ENCODE data around the gene CDH5. TPM values are rescaled to one million over a fixed set of nuclear protein-coding genes. Genes with fewer than 3 reads are reported as not detected.

CDH5 gene
- total and polyA plus RNA-seq, 9 donors: 6.0 to 36.8 (median 13.4) TPM

DNA sequence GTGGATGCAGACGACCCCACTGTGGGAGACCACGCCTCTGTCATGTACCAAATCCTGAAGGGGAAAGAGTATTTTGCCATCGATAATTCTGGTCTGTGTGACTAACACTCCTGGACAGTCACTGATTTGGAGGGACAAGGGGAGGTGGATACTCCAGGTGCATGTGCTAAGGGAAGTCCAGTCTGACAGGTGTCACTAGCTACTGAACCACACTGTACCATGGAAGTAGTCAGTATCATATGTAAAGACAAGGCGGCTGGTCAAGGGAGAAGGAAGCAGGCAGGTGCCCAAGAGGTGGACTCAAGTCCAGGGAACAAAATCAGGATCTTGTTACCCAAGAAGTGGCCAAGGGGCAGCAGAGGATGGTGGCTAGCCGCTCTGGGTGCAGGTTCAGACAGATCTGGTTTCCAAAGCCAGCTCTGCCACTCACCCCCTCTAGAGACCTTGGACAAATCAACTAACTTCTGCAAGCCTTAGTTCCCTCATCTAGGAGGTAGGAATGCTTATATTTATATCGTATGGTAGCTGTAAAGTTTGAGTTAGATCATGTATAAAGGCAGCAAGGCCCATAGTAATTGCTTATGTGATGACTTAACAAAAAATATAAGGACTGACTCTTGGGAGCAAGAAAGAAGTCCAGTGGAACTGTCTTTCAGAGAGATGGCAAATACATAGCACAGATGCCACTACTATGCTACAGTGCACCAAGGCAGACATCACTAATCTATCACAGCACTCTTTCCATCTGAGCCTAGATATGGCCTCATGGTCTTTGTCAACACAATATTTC lies 22.1 kb downstream of the CDH5 start:
- 91 to 93% (median 92%) methylated on average over 6 of the region's 6 CpGs for WGBS, 3 donors
- TF ChIP-seq, protein P1, sequence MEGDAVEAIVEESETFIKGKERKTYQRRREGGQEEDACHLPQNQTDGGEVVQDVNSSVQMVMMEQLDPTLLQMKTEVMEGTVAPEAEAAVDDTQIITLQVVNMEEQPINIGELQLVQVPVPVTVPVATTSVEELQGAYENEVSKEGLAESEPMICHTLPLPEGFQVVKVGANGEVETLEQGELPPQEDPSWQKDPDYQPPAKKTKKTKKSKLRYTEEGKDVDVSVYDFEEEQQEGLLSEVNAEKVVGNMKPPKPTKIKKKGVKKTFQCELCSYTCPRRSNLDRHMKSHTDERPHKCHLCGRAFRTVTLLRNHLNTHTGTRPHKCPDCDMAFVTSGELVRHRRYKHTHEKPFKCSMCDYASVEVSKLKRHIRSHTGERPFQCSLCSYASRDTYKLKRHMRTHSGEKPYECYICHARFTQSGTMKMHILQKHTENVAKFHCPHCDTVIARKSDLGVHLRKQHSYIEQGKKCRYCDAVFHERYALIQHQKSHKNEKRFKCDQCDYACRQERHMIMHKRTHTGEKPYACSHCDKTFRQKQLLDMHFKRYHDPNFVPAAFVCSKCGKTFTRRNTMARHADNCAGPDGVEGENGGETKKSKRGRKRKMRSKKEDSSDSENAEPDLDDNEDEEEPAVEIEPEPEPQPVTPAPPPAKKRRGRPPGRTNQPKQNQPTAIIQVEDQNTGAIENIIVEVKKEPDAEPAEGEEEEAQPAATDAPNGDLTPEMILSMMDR (IDR thresholded peaks at IDR 0.05): no peak
- TF ChIP-seq POLR2A (IDR thresholded peaks at IDR 0.05) (no peak), EP300 (IDR thresholded peaks at IDR 0.05) (no peak)
- H3K4me1 ChIP-seq (ENCODE audit: insufficient read depth): no peaks in the 10 kb centered on the region
- no peak overlapping the region for H3K4me3 ChIP-seq
- intact Hi-C loops (cut with DNase I): no loop called here
- H3K27ac ChIP-seq: no peak overlapping the region
- H3K36me3 ChIP-seq: no peaks in the 10 kb centered on the region
- no peaks in the 10 kb centered on the region for H3K27me3 ChIP-seq
- no peak for DNase-seq
- H3K9me3 ChIP-seq: no peaks in the 10 kb centered on the region

DNA sequence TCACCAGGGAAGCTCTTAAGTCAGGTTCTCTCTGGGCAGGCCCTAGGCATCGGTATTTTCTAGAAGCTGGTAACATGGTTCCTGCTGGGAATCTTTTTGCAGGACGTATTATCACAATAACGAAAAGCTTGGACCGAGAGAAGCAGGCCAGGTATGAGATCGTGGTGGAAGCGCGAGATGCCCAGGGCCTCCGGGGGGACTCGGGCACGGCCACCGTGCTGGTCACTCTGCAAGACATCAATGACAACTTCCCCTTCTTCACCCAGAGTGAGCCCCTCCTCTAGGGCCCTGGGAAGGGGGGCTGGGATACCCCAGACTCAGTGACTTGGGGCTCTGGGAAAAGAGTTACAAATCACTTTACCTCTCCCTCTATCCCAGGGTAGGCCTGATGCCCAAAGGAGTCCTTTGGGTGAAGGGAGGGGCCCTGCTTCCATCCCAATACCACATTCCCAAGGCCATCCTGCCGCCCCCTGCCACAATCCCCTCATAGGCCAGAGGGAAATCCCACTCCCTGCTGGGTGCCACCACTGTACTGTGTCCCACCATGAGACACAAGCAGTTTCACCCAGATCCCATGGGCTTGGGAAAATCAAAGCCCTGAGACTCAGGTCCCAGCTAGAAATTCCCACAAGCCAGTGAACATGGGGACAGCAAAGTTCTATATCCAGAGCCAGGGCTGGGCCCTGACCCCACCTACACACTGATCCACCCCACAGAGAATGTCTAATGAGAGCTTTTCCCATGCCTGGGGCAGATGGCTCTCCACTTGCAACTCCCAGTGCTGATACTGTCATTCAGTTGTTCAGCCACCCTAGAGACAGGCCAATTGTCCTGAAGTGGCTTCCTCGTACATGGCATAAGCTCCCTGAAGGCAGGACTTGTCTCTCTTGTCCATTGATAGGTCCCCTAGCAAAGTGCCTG lies 23.0 kb downstream of the CDH5 start:
- Histone ChIP-seq H3K27ac (no peak overlapping the region), H3K4me1 (ENCODE audit: insufficient read depth) (no peaks in the 10 kb centered on the region), H3K36me3 (no peaks in the 10 kb centered on the region), H3K4me3 (no peak overlapping the region), H3K9me3 (no peaks in the 10 kb centered on the region), H3K27me3 (no peaks in the 10 kb centered on the region)
- TF ChIP-seq, protein P1 (IDR thresholded peaks at IDR 0.05): no peak
- TF ChIP-seq EP300 (IDR thresholded peaks at IDR 0.05) (no peak), POLR2A (IDR thresholded peaks at IDR 0.05) (no peak)
- 91 to 94% (median 93%) methylated on average over 13 of the region's 13 CpGs for WGBS, 3 donors
- no peak for DNase-seq
- intact Hi-C loops (cut with DNase I): no loop called here

DNA sequence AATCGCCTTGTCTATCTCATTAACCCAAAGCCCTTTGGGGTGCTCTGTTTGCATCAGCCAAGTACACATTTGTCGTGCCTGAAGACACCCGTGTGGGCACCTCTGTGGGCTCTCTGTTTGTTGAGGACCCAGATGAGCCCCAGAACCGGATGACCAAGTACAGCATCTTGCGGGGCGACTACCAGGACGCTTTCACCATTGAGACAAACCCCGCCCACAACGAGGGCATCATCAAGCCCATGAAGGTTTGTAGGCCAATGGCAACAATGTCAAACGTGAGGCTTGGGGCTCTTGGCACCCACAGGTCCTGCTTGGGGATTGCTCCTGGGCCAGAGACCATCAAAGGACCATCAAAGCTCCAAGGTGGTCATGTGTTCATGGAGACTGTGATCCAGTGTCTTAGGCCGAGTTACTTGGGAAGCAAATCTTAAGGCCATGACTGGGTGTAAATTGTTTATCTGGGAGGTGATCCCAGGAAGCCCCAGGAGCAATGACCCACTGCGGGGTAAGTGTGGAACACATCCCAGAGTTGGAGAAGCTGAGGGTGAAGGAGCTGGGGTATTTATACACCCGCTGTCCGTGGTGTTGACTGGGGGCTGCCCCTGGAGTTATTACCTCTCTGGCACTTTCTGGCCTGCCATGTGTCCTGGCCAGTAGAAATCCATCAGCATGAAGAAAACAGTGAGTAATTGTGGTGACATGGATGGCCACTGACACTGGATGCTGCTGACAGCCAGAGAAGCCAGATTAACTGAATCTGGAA lies 24.0 kb downstream of the CDH5 start:
- no peaks in the 10 kb centered on the region for H3K36me3 ChIP-seq
- no peak for DNase-seq
- no peaks in the 10 kb centered on the region for H3K4me1 ChIP-seq (ENCODE audit: insufficient read depth)
- no peak overlapping the region for H3K4me3 ChIP-seq
- H3K9me3 ChIP-seq: no peaks in the 10 kb centered on the region
- no peak overlapping the region for H3K27ac ChIP-seq
- WGBS, 3 donors: 85 to 89% (median 85%) methylated on average over 14 of the region's 14 CpGs
- intact Hi-C loops (cut with DNase I): no loop called here
- TF ChIP-seq, protein P1 (IDR thresholded peaks at IDR 0.05): no peak
- TF ChIP-seq EP300 (IDR thresholded peaks at IDR 0.05): no peak
- TF ChIP-seq POLR2A (IDR thresholded peaks at IDR 0.05): no peak
- no peaks in the 10 kb centered on the region for H3K27me3 ChIP-seq
